Stomach (tissue), 9 donors: Measurements from ENCODE around the gene EFCAB3. TPM values are rescaled to one million over a fixed set of nuclear protein-coding genes. Genes with fewer than 3 reads are reported as not detected.
"Not testable (repeated sequence)": the region's sequence is repeated elsewhere in the genome, so short reads cannot be mapped to it uniquely, and the experiment has no call there.

Experiments used
- DNase-seq, 2 donors: peaks; one replicate each; pipeline versions ENCODE4 v3.0.0 to v3.0.0-alpha.2; 2013 to 2019
- H3K27ac ChIP-seq, 5 donors: fragments of 200-600 bp in 4 of 5; sonication (generic) in 4 of 5; one replicate each; pipeline ENCODE4 v1.5.1; 2013 to 2019; ENCODE audit warnings: mild to moderate bottlenecking in 1 of 5, moderate library complexity in 1 of 5
- H3K27me3 ChIP-seq, 3 donors: fragments of 200-600 bp; sonication (generic); one replicate each; pipeline ENCODE4 v1.5.1; 2017 to 2019; ENCODE audit warnings: mixed run types in 1 of 3
- H3K36me3 ChIP-seq, 4 donors: fragments of 200-600 bp; sonication (generic); 1 replicate in 3 of 4; 2 replicates in 1 of 4; pipeline ENCODE4 v1.5.1; 2016 to 2019
- H3K4me1 ChIP-seq, 4 donors: fragments of 200-600 bp; sonication (generic); one replicate each; pipeline ENCODE4 v1.5.1; 2016 to 2019
- H3K4me3 ChIP-seq, 4 donors: fragments of 200-600 bp; sonication (generic) in 3 of 4; one replicate each; pipeline ENCODE4 v1.5.1; 2016 to 2019; ENCODE audit warnings: mild to moderate bottlenecking in 1 of 4
- H3K9me3 ChIP-seq, 4 donors: fragments of 200-600 bp; sonication (generic); one replicate each; pipeline ENCODE4 v1.5.1; 2016 to 2019
- CTCF ChIP-seq, 7 experiments: fragments of 450-650 bp in 4 of 7; fragments of 200-600 bp in 3 of 7; sonication (generic) in 3 of 7; IDR thresholded peaks; one replicate each; pipeline ENCODE4 v1.5.1; 2016 to 2019; ENCODE audit warnings: antibody characterized with exemption in 7 of 7, control low read depth in 2 of 7, mild to moderate bottlenecking in 1 of 7
- EP300 ChIP-seq: sonication (generic); formaldehyde crosslinking; IDR thresholded peaks from one replicate; pipeline ENCODE4 v1.6.1; 2017; ENCODE audit warnings: antibody characterized with exemption
- POLR2A ChIP-seq, 4 donors: fragments of 450-650 bp; IDR thresholded peaks; one replicate each; pipeline ENCODE4 v1.6.1; 2016; ENCODE audit warnings: antibody characterized with exemption in 4 of 4, control low read depth in 2 of 4, mild to moderate bottlenecking in 1 of 4, moderate library complexity in 1 of 4
- POLR2AphosphoS5 ChIP-seq, 3 donors: sonication (generic); formaldehyde crosslinking; IDR thresholded peaks; one replicate each; pipeline ENCODE4 v1.6.1; 2016; ENCODE audit warnings: antibody characterized with exemption in 3 of 3
- WGBS, 5 donors: extraction: QIAGEN DNeasy Blood & Tissue Kit in 3 of 5; methylation state at CpG; one replicate each; pipeline versions ENCODE4 v1.1.5 to v1.1.7; 2013 to 2018; 5-methylcytosine and 5-hydroxymethylcytosine counted together
- intact Hi-C: fragments of 100-400 bp; cut with DNase I; formaldehyde crosslinking; loops from one replicate; pipeline ENCODE4 v1.15.1; 2023; ENCODE audit warnings: low total_unique reads
- polyA plus RNA-seq, 3 donors: library from polyadenylated mRNA; stranded (reverse); fragments of 200-250 nt; gene quantifications; one replicate each; pipeline ENCODE4 v1.2.3, GENCODE V29; 2013
- small RNA-seq, 4 donors: library from RNA; depleted of rRNA; stranded (forward); fragments of <200 nt; gene quantifications; one replicate each; pipeline ENCODE3, GENCODE V24; 2016
- total RNA-seq, 5 donors: library from RNA; depleted of rRNA; stranded (reverse); fragments of >200 nt; gene quantifications; one replicate each; pipeline versions ENCODE4 v1.1.0 to v1.2.3, GENCODE V29; 2014 to 2016
- donor health status: healthy with polysubstance abuse.
- donor health status: Bipolar disorder and iron deficiency.
- donor health status: healthy.

EFCAB3 gene
- total and polyA plus RNA-seq, 8 donors, result not detected

GRCh38 chr17:62453041-62453440, 72.7 kb downstream of the EFCAB3 start:
- DNase-seq, H3K9me3 ChIP-seq, H3K4me3 ChIP-seq, intact Hi-C loops, H3K27ac ChIP-seq, H3K4me1 ChIP-seq, H3K27me3 ChIP-seq: not testable (repeated sequence)
- peaks cover 6 to 18% (median 17%) of the 10 kb centered on the region in 4 donors for H3K36me3 ChIP-seq
- 79 to 84% (median 82%) methylated on average over 5 of the region's 5 CpGs for WGBS, 5 donors

- H3K4me3 ChIP-seq, DNase-seq, H3K4me1 ChIP-seq, H3K27me3 ChIP-seq, intact Hi-C loops, H3K27ac ChIP-seq, H3K9me3 ChIP-seq: not testable (repeated sequence)
- H3K36me3 ChIP-seq, result peaks cover 1 to 12% (median 11%) of the 10 kb centered on the region in 4 donors
- 71 to 77% (median 74%) methylated on average over 4 of the region's 4 CpGs for WGBS, 5 donors
These were observed 73.3 kb downstream of the EFCAB3 start for GRCh38 chr17:62453656-62454055.

- H3K4me3 ChIP-seq, H3K4me1 ChIP-seq, H3K27ac ChIP-seq, DNase-seq, intact Hi-C loops, H3K9me3 ChIP-seq, H3K27me3 ChIP-seq: not testable (repeated sequence)
- peaks cover 0 to 10% (median 6%) of the 10 kb centered on the region in 4 donors for H3K36me3 ChIP-seq
- WGBS, 5 donors, result 76 to 86% (median 80%) methylated on average over 3 of the region's 3 CpGs
These were observed 73.8 kb downstream of the EFCAB3 start for GRCh38 chr17:62454111-62454510.

- intact Hi-C loops, result no loop called here
- no peaks in the 10 kb centered on the region for H3K9me3 ChIP-seq
- no peak overlapping the region for H3K27ac ChIP-seq
- no peak overlapping the region for H3K4me3 ChIP-seq
- H3K36me3 ChIP-seq, result peaks cover 0 to 6% (median 0%) of the 10 kb centered on the region in 4 donors
- no peaks in the 10 kb centered on the region for H3K27me3 ChIP-seq
- no peak for TF ChIP-seq POLR2AphosphoS5 (IDR thresholded peaks at IDR 0.05)
- no peak for TF ChIP-seq EP300
- TF ChIP-seq CTCF (IDR thresholded peaks at IDR 0.05), result no peak
- TF ChIP-seq POLR2A (IDR thresholded peaks at IDR 0.05), result no peak
- no peaks in the 10 kb centered on the region for H3K4me1 ChIP-seq
- no peak for DNase-seq
- 86 to 93% (median 91%) methylated on average over 7 of the region's 7 CpGs for WGBS, 5 donors
These were observed 75.7 kb downstream of the EFCAB3 start for GRCh38 chr17:62456016-62456415.

- H3K4me1 ChIP-seq, H3K36me3 ChIP-seq, intact Hi-C loops, H3K4me3 ChIP-seq, H3K27me3 ChIP-seq, H3K9me3 ChIP-seq, H3K27ac ChIP-seq, DNase-seq: not testable (repeated sequence)
- WGBS, 5 donors, result 67 to 76% (median 75%) methylated on average over 10 of the region's 10 CpGs
These were observed 78.1 kb downstream of the EFCAB3 start for GRCh38 chr17:62458483-62458882.

- H3K4me1 ChIP-seq, intact Hi-C loops: not testable (repeated sequence)
- WGBS, 5 donors, result 71 to 88% (median 76%) methylated on average over 2 to 3 of the region's 3 CpGs
These were observed 84.1 kb downstream of the EFCAB3 start for GRCh38 chr17:62464422-62464821.

GRCh38 chr17:62465271-62465670, 84.9 kb downstream of the EFCAB3 start:
- H3K4me1 ChIP-seq, H3K9me3 ChIP-seq, H3K4me3 ChIP-seq, DNase-seq, H3K27ac ChIP-seq, H3K27me3 ChIP-seq, intact Hi-C loops, H3K36me3 ChIP-seq: not testable (repeated sequence)
- 92 to 97% (median 95%) methylated on average over 7 of the region's 7 CpGs for WGBS, 5 donors

More at GRCh38 chr17:62464422-62464821, 84.1 kb downstream of the EFCAB3 start:
- not testable (repeated sequence) for H3K9me3 ChIP-seq, H3K27ac ChIP-seq, H3K27me3 ChIP-seq, H3K4me3 ChIP-seq, H3K36me3 ChIP-seq, DNase-seq

Small RNA genes lying within 50 kb of the gene (small RNA-seq; reads per million reads assigned to genes)
- 0 reads per million in 4 donors for gene RNU7-52P

Other genes with a start within 250 kb of the EFCAB3 start
- gene METTL2A, start 43.3 kb downstream of the EFCAB3 start, total RNA-seq, result 10 to 100 TPM in 3 of 5 donors, 1 to 10 TPM in 2; 1.4 to 68.3 (median 21.3) TPM
- gene METTL2A, start 43.3 kb downstream of the EFCAB3 start, polyA plus RNA-seq, result 10 to 100 TPM in 1 of 3 donors, 1 to 10 TPM in 2; 8.6 to 10.7 (median 9.9) TPM
- gene TLK2, start 98.3 kb downstream of the EFCAB3 start, total RNA-seq, result 10 to 100 TPM; 14.6 to 75.3 (median 38.2) TPM
- 10 to 100 TPM in 2 of 3 donors, 1 to 10 TPM in 1; 8.6 to 14.1 (median 12.0) TPM for gene TLK2, start 98.3 kb downstream of the EFCAB3 start, polyA plus RNA-seq
- 100 to 1,000 TPM in 1 of 5 donors, 10 to 100 TPM in 3, 1 to 10 TPM in 1; 4.7 to 107 (median 14.6) TPM for gene MRC2, start 247.1 kb downstream of the EFCAB3 start, total RNA-seq
- gene MRC2, start 247.1 kb downstream of the EFCAB3 start, polyA plus RNA-seq, result 10 to 100 TPM in 2 of 3 donors, 1 to 10 TPM in 1; 7.2 to 24.1 (median 11.4) TPM